Mesodermal cell (in vitro differentiated cells): ENCODE data around the gene NSMCE1.

ENCODE experiments used
- H3K27ac ChIP-seq: 2 replicates; pipeline ENCODE4 v1.7.0; 2013; ENCODE audit warnings: mild to moderate bottlenecking, low read depth, low read length, moderate library complexity; ENCODE audit not compliant: severe bottlenecking
- H3K36me3 ChIP-seq: 2 replicates; pipeline ENCODE4 v1.7.1; 2013; ENCODE audit warnings: mild to moderate bottlenecking, low read length, moderate library complexity; ENCODE audit not compliant: control insufficient read depth, insufficient read depth
- H3K4me1 ChIP-seq: one replicate; pipeline ENCODE4 v1.7.1; 2013; ENCODE audit warnings: mild to moderate bottlenecking, low read length; ENCODE audit not compliant: insufficient read depth, control insufficient read depth, poor library complexity, severe bottlenecking
- H3K4me3 ChIP-seq: 2 replicates; pipeline ENCODE4 v1.7.0; 2013; ENCODE audit warnings: low read length, control low read depth, mild to moderate bottlenecking; ENCODE audit not compliant: insufficient read depth, poor library complexity, severe bottlenecking; ENCODE audit errors: extremely low read depth
- H3K9me3 ChIP-seq: 2 replicates; pipeline ENCODE4 v1.7.1; 2013; ENCODE audit warnings: mild to moderate bottlenecking, low read length, moderate library complexity; ENCODE audit not compliant: control insufficient read depth
- WGBS, 2 experiments: methylation state at CpG; one replicate each; pipeline ENCODE4 v1.1.5; 2013; ENCODE audit warnings: missing lambda C conversion rate in 2 of 2; ENCODE audit not compliant: insufficient coverage in 2 of 2; 5-methylcytosine and 5-hydroxymethylcytosine counted together

The NSMCE1 gene

GRCh38 chr16:27242868-27243590 lies 25.5 kb downstream of the NSMCE1 start:
- Histone ChIP-seq H3K9me3 (no peaks in the 10 kb centered on the region), H3K4me3 (no peak overlapping the region), H3K36me3 (no peaks in the 10 kb centered on the region), H3K27ac (peak overlapping the region; percentile 82), H3K4me1 (peaks cover 22% of the 10 kb centered on the region)
- 50 to 68% methylated on average over 10 to 12 of the region's 13 CpGs for WGBS, 2 experiments

DNA sequence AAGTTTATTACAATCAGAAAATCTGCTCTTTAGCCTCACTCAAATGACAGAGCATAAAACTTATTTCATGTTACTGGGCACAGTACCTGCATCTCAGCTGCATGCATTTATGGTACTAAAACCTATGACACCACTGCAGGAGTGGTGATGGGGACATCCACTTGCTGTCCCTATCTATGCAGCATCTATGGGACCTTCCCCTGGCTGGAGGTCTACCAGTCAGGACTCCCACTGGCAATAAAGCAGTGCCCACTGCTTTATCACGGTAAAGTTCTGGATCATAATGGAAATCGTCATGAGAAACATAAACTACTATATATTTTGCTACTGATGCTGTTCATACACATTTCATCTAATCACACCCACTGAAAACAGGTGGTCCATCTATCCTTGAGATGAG lies 26.2 kb downstream of the NSMCE1 start:
- Histone ChIP-seq H3K4me3 (no peak overlapping the region), H3K27ac (peak overlapping the region; percentile 82), H3K36me3 (no peaks in the 10 kb centered on the region), H3K4me1 (peaks cover 26% of the 10 kb centered on the region), H3K9me3 (no peaks in the 10 kb centered on the region)
- WGBS, 2 experiments, result 89% methylated on average over 2 of the region's 2 CpGs; no CpG with 5 or more reads in 1 of the 2 experiments

DNA sequence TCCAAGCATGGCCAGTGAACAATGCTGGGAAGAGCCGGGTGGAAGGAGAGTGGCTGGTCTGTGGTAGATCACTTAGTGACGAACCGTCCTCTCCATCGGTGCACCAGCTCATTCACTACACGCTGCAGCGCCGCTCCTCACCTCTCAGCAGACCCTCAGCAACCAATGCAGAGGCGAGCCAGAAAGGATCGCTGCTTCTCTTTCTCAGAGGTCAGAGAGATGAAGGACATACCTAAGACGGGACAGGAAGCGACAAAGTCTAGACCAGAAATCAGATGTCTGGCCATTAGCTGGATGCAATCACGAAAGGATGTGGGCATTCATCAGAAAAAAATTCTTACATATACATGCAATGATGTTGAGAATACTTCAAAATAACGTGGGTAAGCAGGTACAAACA lies 26.9 kb downstream of the NSMCE1 start:
- 72 to 95% methylated on average over 7 to 8 of the region's 13 CpGs for WGBS, 2 experiments
- H3K27ac ChIP-seq, result peak overlapping the region; percentile 66

DNA sequence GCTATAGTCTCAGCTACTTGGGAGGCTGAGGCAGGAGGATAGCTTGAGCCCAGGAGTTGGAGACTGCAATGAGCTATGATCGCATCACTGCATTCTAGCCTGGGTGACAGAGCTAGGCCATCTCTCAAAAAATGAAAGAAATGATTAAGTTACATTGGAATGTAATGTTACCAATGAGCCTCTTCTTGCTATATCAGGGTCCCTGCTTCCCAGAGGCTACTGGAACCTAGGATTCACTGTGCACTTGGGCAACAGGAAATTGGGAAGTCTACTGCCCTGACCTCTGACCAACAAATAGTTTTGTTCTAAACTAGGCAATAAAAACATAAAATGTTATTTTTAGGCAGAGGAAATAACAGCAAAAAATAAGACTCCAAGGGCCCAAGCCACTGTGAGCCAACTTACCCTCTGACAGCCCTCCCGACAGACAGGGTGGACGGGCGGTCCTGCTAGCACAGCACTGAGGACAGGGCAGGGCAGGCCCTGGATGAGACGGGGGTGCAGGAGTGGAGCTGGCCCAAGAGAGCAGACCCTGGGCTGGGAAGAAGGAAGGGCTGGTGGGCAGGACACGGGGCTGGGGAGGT lies 27.5 kb downstream of the NSMCE1 start:
- Histone ChIP-seq H3K4me3 (no peak overlapping the region), H3K9me3 (no peaks in the 10 kb centered on the region), H3K36me3 (no peaks in the 10 kb centered on the region), H3K4me1 (peaks cover 36% of the 10 kb centered on the region), H3K27ac (peak overlapping the region; percentile 66)
- 90 to 92% methylated on average over 3 to 5 of the region's 6 CpGs for WGBS, 2 experiments

More for the DNA sequence above, 26.9 kb downstream of the NSMCE1 start:
- Histone ChIP-seq H3K9me3 (no peaks in the 10 kb centered on the region), H3K4me3 (no peak overlapping the region), H3K4me1 (peaks cover 34% of the 10 kb centered on the region), H3K36me3 (no peaks in the 10 kb centered on the region)

- no peak overlapping the region for H3K27ac ChIP-seq
- H3K4me1 ChIP-seq, result peaks cover 42% of the 10 kb centered on the region
- WGBS, 2 experiments, result 89 to 100% methylated on average over 4 to 5 of the region's 9 CpGs
- H3K36me3 ChIP-seq, result no peaks in the 10 kb centered on the region
- no peaks in the 10 kb centered on the region for H3K9me3 ChIP-seq
- no peak overlapping the region for H3K4me3 ChIP-seq
Measured at GRCh38 chr16:27239906-27240655, 28.5 kb downstream of the NSMCE1 start.

DNA sequence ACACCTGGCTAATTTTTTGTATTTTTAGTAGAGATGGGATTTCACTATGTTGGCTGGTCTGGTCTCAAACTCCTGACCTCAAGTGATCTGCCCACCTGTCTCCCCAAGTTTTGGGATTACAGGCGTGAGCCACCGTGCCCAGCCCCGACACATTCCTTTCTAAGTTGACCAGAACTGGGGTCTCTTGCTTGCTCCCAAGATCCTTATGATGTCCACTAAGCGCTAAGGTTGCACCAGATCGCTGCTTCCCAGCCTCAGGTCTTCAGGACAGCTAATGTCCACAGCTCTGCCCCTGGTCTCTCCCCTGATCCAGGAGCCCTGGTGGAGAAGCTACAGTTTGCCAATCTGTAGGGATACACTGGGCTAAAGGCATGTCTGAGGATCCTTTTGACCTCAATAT lies 29.5 kb downstream of the NSMCE1 start:
- H3K4me1 ChIP-seq, result peaks cover 44% of the 10 kb centered on the region
- no peaks in the 10 kb centered on the region for H3K36me3 ChIP-seq
- H3K27ac ChIP-seq, result no peak overlapping the region
- 93 to 96% methylated on average over 5 of the region's 5 CpGs for WGBS, 2 experiments
- no peaks in the 10 kb centered on the region for H3K9me3 ChIP-seq
- no peak overlapping the region for H3K4me3 ChIP-seq

DNA sequence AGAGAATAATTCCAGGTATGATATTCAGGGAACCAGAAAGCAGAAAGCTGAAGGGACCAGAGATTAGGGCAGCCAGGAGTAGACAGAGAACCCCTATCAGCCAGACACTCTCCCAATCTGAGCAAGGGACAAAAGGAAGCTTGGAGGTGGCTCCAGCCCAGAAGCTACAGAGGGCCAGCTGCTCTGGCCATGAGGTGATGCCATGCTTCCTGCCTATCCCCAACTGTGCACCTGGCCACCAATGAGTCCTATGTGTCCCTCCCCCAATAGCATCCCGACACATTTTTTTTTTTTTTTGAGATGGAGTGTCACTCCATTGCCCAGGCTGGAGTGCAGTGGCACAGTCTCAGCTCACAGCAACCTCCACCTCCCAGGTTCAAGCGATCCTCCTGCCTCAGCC lies 30.0 kb downstream of the NSMCE1 start:
- Histone ChIP-seq H3K36me3 (no peaks in the 10 kb centered on the region), H3K27ac (no peak overlapping the region), H3K4me1 (peaks cover 44% of the 10 kb centered on the region), H3K4me3 (no peak overlapping the region), H3K9me3 (no peaks in the 10 kb centered on the region)
- WGBS, 2 experiments, result 80 to 83% methylated on average over 1 to 2 of the region's 2 CpGs

GRCh38 chr16:27238016-27238587 lies 30.5 kb downstream of the NSMCE1 start:
- WGBS, 2 experiments, result 73 to 92% methylated on average over 10 to 11 of the region's 16 CpGs
- Histone ChIP-seq H3K9me3 (no peaks in the 10 kb centered on the region), H3K4me1 (peaks cover 40% of the 10 kb centered on the region), H3K36me3 (no peaks in the 10 kb centered on the region), H3K27ac (no peak overlapping the region), H3K4me3 (no peak overlapping the region)

GRCh38 chr16:27237219-27238015 lies 31.2 kb downstream of the NSMCE1 start:
- no peaks in the 10 kb centered on the region for H3K36me3 ChIP-seq
- H3K4me3 ChIP-seq, result no peak overlapping the region
- H3K27ac ChIP-seq, result peak overlapping the region; percentile 72
- WGBS, 2 experiments, result 87 to 90% methylated on average over 20 to 21 of the region's 22 CpGs
- no peaks in the 10 kb centered on the region for H3K9me3 ChIP-seq
- H3K4me1 ChIP-seq, result peaks cover 35% of the 10 kb centered on the region

DNA sequence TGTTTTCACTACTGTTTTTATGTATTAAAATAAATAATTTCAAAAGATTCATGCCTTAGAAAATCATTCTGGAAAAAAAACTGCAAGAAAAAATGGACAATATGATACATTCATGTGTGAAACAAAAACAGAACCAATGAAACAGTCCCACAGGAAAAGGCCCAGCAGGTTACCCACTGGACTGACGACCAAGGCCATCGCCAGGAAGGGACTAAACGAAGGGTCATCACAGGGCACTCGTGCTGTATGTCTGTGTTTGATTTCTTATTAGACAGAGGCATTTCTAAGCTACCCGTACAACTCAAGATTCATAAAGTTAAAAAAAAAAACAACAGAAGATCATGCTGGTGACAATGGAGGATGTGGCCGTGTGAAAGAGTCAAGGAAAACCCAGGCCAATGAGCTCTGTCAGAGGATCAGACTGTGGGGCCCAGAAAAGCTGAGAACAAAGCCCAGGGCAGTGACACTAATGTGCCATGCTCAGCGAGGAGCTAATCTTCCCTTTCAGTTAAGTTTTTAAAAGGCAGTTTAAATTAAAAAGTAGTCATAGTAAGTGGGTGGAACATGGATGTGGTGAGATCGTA lies 31.8 kb downstream of the NSMCE1 start:
- no peaks in the 10 kb centered on the region for H3K36me3 ChIP-seq
- H3K9me3 ChIP-seq, result no peaks in the 10 kb centered on the region
- 74 to 89% methylated on average over 3 to 4 of the region's 8 CpGs for WGBS, 2 experiments
- no peak overlapping the region for H3K4me3 ChIP-seq
- peaks cover 34% of the 10 kb centered on the region for H3K4me1 ChIP-seq
- peak overlapping the region; percentile 72 for H3K27ac ChIP-seq
